Activated T-cell treated with anti-CD3 and anti-CD28 coated beads for 48 hours (primary cell): Measurements from ENCODE around the gene PPHLN1.
A peak's percentile ranks its signal among the peaks of the same experiment; 100 is the strongest.

Experiments used
- DNase-seq: peaks from one replicate; pipeline ENCODE4 v3.0.0-alpha.2; 2020; ENCODE audit warnings: low read depth

The PPHLN1 gene

DNA sequence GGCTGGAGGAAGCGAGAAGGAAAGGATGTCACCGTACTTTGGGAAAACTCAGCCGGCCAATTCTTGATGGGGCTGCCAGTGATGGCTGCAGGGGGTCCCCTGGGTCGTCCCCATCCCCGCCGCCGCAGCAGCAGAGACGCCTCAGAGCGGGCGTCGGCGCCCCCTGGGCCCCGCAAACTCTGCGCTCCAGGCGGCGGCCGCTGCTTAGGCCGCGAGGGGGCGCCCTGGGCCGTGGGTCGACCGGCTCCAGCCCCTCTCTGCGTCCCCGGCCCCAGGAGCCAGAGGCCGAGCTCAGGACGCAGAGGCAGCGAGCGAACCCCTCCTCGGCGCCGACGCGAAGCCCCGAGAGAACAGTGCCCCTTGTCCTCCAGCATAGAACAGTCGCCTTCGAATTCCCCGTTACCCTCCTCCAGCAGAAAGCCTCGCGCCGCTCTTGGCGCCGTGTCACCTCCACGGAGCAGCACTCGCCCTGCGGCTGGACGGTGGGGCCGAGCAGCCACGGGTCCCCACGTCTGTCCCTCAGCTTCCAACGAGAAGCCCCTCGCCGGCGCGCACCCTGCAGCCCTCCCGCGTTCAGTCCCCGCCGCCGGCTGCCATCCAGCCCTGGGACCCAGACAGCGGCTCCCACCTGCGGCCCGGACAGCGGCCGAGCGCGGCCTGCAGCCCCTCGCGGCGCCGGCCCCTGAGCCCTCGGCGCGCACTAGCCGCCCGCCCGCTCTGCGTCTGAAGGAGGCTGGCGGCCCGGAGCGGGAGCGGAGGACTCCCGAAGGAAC lies 157.0 kb downstream of the PPHLN1 start:
- DNase-seq = peak; percentile 64

DNA sequence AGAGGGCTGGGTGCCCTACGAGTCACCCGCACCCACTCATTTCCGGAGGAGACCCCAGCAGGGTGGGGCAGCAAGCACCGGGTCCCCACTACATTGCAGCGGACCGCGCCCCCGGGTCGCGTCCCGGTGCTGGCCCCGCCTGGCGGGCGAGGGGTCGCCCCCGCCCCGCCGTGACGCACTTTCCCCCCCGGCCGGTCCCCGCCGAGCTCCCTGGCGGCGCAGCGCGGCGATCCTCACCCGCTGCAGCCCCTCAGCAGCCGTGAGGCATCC lies 157.5 kb downstream of the PPHLN1 start:
- peak; percentile 18 for DNase-seq

- no peak for DNase-seq
These were observed 159.0 kb downstream of the PPHLN1 start for GRCh38 chr12:42484996-42485395.

DNA sequence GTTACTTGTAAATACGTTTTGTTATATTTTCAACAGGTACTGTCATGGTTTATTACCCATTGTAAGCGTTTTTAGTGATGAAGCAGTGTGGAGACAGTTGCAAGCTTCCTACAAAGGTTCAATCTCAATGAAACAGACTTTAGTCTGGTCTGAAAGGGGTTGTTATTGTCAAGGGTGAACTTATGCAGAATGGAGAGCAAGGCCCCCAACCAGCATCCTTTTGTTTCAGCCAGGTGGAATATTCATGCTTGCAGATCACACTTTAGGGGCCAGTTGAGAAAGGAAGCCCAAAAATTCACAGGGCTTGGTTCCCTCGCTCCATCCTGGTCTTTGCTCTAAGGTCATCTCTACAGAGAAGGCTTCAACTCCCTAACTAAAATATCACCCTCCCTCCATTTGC lies 159.9 kb downstream of the PPHLN1 start:
- no peak for DNase-seq

DNA sequence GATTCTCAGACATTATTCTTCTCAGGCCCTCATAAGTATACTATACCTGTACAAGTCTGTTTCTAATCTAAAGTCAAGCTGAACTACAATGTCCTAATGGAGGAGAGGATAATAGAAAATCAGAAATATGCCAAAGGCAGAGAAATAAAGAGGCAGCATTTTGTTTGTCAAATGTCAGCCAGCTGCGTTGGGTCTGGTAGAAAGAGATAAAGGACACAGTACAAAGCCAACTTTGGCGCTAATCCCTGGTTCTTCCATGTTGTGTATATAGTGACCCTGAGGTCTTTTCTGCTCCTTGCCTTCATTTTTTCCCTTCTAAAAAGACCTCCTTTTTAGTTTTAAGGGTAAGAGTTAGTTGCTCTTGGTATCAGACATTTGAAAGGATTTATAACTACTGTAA lies 160.4 kb downstream of the PPHLN1 start:
- DNase-seq = no peak

GRCh38 chr12:42490261-42490842 lies 164.4 kb downstream of the PPHLN1 start:
- DNase-seq = no peak
